Ramos (cell line): ENCODE measurements around the gene PIGL.
"Not testable (repeated sequence)": the region's sequence is repeated elsewhere in the genome, so short reads cannot be mapped to it uniquely, and the experiment has no call there.

ENCODE experiments used
- in situ Hi-C: fragments of 300-500 bp; cut with MboI; formaldehyde crosslinking; loops from one replicate; pipeline ENCODE4 v1.14.3; 2022; ENCODE audit warnings: low sequenced_read_pairs; ENCODE audit not compliant: unreplicated experiment

PIGL gene

DNA sequence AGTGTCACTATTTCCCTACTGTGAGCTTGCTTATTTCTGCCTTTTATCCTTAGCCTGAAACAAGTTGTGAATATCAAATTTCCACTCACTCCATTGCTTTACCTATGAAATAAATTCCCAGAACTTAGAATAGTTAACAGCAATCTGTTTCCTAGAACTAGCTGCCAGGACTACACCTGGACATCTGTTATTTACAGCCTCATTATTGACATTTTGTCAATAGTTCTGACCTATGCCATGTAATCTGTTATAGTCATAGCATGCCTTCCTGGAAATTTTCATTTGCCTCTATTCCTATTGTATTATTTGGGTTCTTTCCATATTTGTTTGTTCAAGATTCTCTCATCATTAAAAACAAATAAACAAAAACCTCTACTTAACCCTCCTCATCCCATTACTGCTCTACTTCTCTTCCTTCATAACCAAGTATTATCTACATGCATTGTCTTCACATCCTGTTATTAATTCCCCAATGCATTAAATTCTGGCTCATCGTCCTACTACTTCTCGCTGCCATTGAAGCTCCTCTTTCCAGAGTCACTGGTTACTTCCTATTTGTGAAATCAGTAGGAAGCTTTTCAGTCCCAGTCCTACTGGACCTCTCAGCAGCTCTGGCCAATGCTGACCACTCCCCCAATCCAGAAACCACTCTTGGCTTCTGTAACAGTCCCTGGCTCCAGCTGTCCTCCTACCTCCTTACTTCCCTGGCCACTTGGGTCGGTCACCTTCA is 55.3 kb downstream of the PIGL start:
- in situ Hi-C loops: no loop called here

GRCh38 chr17:16273499-16273898 is 56.5 kb downstream of the PIGL start:
- in situ Hi-C loops: no loop called here

GRCh38 chr17:16273929-16274339 is 56.9 kb downstream of the PIGL start:
- in situ Hi-C loops: no loop called here

DNA sequence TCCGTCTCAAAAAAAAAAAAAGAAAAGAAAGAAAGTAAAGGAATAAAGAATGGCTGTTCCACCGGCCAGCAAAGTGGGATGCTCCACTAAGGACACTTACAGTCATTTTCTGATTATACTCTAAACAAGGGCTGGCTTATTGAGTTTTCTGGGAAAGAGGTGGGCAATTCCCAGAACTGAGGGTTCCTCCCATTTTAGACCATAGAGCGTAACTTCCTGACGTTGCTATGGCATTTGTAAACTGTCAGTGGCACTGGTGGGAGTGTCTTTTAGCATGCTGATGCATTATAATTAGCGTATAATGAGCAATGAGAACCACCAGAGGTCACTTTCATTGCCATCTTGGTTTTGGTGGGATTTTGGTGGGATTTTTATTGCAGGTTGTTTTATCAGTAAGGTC is 58.0 kb downstream of the PIGL start:
- in situ Hi-C loops: no loop called here

DNA sequence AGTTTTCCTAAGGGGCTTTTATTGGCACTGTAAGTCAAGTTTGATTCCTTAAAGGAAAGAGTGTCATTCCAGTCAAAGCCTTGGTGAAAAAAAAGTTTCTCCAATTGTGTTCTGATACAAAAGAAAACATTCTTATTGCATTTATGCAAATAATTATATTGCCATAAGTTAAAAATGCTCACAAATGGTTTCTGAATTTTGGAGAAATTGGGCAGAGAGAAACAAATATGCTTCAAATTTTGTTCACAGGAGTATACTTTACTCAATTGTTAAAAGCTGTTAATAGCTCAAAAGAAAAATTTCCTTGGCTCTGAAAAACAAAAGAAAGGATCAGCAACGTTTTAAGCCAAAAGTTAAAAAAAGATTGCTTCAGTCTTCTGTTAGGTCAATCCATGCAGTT is 60.2 kb downstream of the PIGL start:
- in situ Hi-C loops: no loop called here

DNA sequence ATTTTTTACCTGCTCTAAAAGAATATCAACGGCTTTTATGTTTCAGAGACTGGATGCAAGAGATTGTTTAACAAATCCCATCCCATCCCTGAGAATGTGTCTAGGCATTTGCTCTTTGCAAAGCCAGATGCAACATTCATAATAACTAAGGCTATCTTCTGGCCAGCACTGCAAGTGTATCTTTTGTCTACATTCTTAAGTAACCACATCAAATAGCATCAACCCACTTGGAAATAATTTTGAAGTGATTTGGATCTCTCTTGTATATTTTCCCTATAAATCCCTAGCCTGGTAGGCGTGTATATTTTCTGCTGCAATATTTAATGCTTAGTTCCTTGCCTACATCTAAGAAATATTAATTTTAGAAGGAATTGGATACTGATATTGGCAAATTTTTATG is 64.3 kb downstream of the PIGL start:
- in situ Hi-C loops: no loop called here

DNA sequence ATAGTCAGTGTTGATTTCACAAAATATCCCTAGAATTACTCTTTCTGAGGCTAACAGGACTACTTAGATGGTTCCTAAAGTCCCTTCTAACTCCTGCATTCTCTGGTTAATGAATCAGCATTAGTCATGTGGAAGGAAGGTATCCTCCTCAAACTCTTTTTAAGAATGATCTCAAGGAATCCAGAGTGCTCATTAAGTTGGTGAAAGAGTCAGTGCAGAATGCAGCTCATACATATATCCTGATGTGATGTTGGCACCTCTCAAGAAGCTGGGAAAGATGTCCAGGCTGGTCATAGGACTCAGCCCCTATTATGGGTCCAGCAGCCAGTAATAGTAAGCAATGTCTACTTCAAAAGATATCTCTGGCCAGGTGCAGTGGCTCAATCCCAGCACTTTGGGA is 65.5 kb downstream of the PIGL start:
- in situ Hi-C loops: no loop called here

GRCh38 chr17:16283705-16284104 is 66.7 kb downstream of the PIGL start:
- in situ Hi-C loops: no loop called here

DNA sequence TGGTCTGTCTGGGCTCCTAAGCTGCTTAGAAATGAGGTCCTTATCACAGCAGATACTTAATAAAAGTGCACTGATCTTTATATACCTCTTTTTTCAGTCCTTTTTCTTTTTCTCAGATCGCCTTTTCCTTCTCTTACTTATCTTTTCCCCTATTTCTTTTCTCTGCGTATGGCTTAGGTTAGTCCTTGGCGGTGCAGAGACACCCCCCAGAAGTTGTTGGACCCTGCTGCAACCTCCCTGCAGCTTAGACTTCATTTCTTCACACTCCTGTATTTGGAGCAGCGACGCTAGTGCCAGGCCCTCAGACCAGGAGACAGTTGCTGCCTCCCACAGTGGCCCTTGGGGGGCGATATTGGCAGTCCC is 68.6 kb downstream of the PIGL start:
- in situ Hi-C loops: no loop called here

GRCh38 chr17:16286009-16286946 is 69.3 kb downstream of the PIGL start:
- in situ Hi-C loops: no loop called here

- in situ Hi-C loops: no loop called here
Measured at GRCh38 chr17:16286947-16287562, 70.0 kb downstream of the PIGL start.

DNA sequence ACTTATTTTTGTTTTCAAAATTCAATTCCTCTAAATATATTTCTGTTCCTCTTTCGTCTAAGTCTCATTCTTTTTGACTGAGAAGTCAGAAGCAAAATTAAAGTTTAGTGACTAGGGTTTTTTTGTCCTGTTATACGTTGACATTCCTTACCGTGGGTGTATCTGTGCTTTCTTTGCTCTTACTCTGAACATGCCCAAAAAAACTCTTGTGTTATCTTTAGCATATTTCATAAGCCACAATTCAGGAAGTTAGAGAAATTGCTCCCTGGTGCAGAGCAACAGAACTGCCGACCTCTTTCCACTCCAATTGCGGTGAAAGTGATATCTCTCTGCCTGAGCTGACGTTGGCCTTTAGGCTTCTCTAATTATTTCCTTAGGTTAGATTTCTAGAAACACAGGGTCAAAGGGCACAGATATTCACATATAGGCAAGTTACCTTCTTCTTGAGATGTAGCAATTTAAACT is 70.6 kb downstream of the PIGL start:
- in situ Hi-C loops: no loop called here

- in situ Hi-C loops: no loop called here
Measured at GRCh38 chr17:16288860-16289571, 72.0 kb downstream of the PIGL start.

DNA sequence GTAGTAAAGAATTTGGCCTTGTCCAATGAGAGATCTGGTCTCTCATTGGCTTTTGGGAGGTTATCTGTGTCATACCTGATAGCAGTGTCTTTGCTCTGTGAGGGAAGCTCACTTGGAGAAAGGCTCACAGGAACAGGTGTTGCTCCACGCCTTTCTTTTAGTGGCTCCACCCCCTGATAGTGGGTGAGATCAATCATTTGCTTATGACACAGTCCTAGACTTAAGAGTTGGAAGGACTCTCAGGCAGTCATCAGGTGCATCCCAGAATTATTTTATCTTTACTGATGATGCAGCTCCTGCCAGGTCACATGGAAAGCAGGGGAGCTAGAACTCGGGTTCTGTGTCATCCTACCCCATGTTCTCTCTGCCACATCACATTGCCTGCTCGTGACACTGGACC is 76.9 kb downstream of the PIGL start:
- in situ Hi-C loops: no loop called here

GRCh38 chr17:16294560-16294959 is 77.5 kb downstream of the PIGL start:
- in situ Hi-C loops: no loop called here

GRCh38 chr17:16296072-16296471 is 79.1 kb downstream of the PIGL start:
- in situ Hi-C loops: not testable (repeated sequence)

GRCh38 chr17:16297367-16298139 is 80.5 kb downstream of the PIGL start:
- in situ Hi-C loops: no loop called here

- in situ Hi-C loops: no loop called here
Measured at GRCh38 chr17:16298140-16298662, 81.2 kb downstream of the PIGL start.

DNA sequence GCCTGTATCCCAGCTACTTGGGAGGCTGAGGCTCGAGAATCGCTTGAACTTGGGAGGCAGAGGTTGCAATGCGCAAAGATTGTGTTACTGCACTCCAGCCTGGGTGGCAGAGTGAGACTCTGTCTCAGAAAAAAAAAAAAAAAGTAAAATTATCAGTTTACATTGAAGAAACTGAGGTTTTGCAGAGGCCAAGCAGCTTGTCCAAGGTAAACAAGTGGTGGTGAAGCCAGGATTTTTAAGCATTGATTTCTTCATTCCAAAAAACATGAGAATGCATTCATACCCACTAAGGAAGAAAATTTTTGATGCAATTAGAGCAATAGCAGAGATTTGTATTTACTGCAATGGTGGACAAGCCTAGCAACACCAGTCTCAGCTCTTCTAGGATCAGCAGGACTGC is 83.5 kb downstream of the PIGL start:
- in situ Hi-C loops: no loop called here
